Stimulated activated memory B cell treated with anti-CD40 and anti-IgM and Interleukin-4, amounts not matched to agents 10 μg/mL and 1 μg/mL and 100 μg/mL, for 72 hours (primary cell): Measurements from ENCODE around the gene MCAM.

Experiments
- ATAC-seq: fragments of 150-1000 bp; cut with Tn5 transposase; 2 replicates; pipeline ENCODE4 v1.10.0; 2021
- H3K27ac Mint-ChIP-seq: one replicate; pipeline ENCODE4 v1.8.0; 2022; ENCODE audit warnings: mild to moderate bottlenecking, mixed read lengths
- H3K27me3 Mint-ChIP-seq: one replicate; pipeline ENCODE4 v1.8.0; 2022; ENCODE audit warnings: mixed read lengths
- H3K36me3 Mint-ChIP-seq: one replicate; pipeline ENCODE4 v1.8.0; 2022; ENCODE audit warnings: mixed read lengths
- H3K4me1 Mint-ChIP-seq: one replicate; pipeline ENCODE4 v1.8.0; 2022; ENCODE audit warnings: mixed read lengths
- H3K4me3 Mint-ChIP-seq: one replicate; pipeline ENCODE4 v1.8.0; 2022; ENCODE audit warnings: mild to moderate bottlenecking, moderate library complexity, mixed read lengths
- H3K9me3 Mint-ChIP-seq: one replicate; pipeline ENCODE4 v1.8.0; 2022; ENCODE audit warnings: mixed read lengths

MCAM gene

DNA sequence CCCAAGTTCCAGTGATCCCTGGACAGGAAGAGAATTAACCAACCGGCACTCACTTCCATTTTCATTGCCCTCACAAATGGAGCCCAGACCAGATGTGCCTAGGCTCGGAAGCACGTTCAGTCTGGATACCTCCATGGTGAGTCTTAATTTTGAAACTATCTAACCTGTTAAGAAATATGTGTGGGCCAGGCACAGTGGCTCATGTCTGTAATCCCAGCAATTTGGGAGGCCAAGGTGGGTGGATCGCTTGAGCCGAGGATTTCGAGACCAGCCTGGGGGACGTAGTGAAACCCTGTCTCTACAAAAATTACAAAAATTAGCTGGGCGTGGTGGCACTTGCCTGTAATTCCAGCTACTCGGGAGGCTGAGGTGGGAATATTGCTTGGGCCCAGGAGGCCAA, 31.5 kb downstream of the MCAM start:
- peaks cover 5% of the 10 kb centered on the region for H3K4me1 Mint-ChIP-seq
- H3K36me3 Mint-ChIP-seq, result peaks cover 50% of the 10 kb centered on the region
- H3K4me3 Mint-ChIP-seq, result no peak overlapping the region
- H3K27me3 Mint-ChIP-seq, result no peaks in the 10 kb centered on the region
- H3K27ac Mint-ChIP-seq, result no peak overlapping the region
- ATAC-seq, result no peak
- H3K9me3 Mint-ChIP-seq, result no peaks in the 10 kb centered on the region

DNA sequence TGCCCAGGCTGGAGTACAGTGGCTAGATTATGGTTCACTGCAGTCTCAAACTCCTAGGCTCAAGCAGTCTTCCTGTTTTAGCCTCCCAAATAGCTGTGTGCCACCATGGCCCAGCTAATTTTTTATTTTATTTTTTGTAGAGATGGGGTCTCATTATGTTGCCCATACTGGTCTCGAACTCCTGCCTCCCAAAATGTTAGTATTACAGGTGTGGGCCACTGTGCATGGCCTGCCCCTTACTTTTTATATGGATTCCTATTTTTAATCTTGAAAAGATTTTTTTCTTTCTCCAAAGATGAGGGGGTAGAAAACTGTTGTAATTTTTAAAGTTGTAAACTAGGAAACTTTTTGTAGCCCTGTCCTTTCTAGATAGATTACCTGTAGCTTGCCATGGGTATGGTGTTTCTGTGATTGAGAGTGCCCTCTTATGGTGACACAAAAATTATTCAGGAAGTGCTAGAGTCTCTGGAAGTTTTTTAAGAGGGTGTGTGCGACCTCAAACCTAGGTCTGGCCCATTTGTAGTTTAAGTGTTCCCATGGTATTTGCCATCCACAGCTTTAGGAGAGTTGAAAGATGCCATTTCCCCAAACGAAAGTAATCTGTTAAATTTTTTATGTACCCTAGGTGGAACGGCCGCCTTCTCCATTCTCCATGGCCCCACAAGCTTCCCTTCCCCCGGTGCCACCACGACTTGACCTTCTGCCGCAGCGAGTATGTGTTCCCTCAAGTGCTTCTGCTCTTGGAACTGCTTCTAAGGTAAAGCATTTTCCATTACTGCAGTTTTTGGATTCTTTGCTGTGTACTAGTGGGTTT, 32.4 kb downstream of the MCAM start:
- peak; percentile 69 for ATAC-seq
- Mint-ChIP-seq H3K4me1 (peaks cover 5% of the 10 kb centered on the region), H3K36me3 (peaks cover 56% of the 10 kb centered on the region), H3K27me3 (no peaks in the 10 kb centered on the region), H3K9me3 (no peaks in the 10 kb centered on the region), H3K27ac (no peak overlapping the region), H3K4me3 (no peak overlapping the region)

- H3K36me3 Mint-ChIP-seq, result peaks cover 55% of the 10 kb centered on the region
- no peak overlapping the region for H3K27ac Mint-ChIP-seq
- H3K4me1 Mint-ChIP-seq, result peaks cover 5% of the 10 kb centered on the region
- no peak for ATAC-seq
- H3K27me3 Mint-ChIP-seq, result no peaks in the 10 kb centered on the region
- no peaks in the 10 kb centered on the region for H3K9me3 Mint-ChIP-seq
- H3K4me3 Mint-ChIP-seq, result no peak overlapping the region
Observed at GRCh38 chr11:119282495-119282894, 34.4 kb downstream of the MCAM start.

GRCh38 chr11:119277660-119278059, 39.3 kb downstream of the MCAM start:
- no peak overlapping the region for H3K4me3 Mint-ChIP-seq
- H3K27me3 Mint-ChIP-seq, result no peaks in the 10 kb centered on the region
- no peak for ATAC-seq
- no peak overlapping the region for H3K27ac Mint-ChIP-seq
- H3K36me3 Mint-ChIP-seq, result peaks cover 53% of the 10 kb centered on the region
- no peaks in the 10 kb centered on the region for H3K9me3 Mint-ChIP-seq
- no peaks in the 10 kb centered on the region for H3K4me1 Mint-ChIP-seq

- no peak overlapping the region for H3K27ac Mint-ChIP-seq
- peaks cover 36% of the 10 kb centered on the region for H3K36me3 Mint-ChIP-seq
Observed at GRCh38 chr11:119273721-119274120, 43.2 kb downstream of the MCAM start.

GRCh38 chr11:119267645-119268044, 49.3 kb downstream of the MCAM start:
- no peak for ATAC-seq
- Mint-ChIP-seq H3K4me3 (no peak overlapping the region), H3K4me1 (peaks cover 29% of the 10 kb centered on the region), H3K9me3 (no peaks in the 10 kb centered on the region), H3K36me3 (peaks cover 26% of the 10 kb centered on the region), H3K27ac (no peak overlapping the region), H3K27me3 (no peaks in the 10 kb centered on the region)

More at GRCh38 chr11:119273721-119274120, 43.2 kb downstream of the MCAM start:
- Mint-ChIP-seq H3K9me3 (no peaks in the 10 kb centered on the region), H3K4me1 (no peaks in the 10 kb centered on the region), H3K27me3 (no peaks in the 10 kb centered on the region), H3K4me3 (no peak overlapping the region)
- ATAC-seq, result no peak

- Mint-ChIP-seq H3K4me3 (no peak overlapping the region), H3K27me3 (no peaks in the 10 kb centered on the region), H3K4me1 (peaks cover 29% of the 10 kb centered on the region), H3K36me3 (peaks cover 18% of the 10 kb centered on the region), H3K27ac (no peak overlapping the region), H3K9me3 (no peaks in the 10 kb centered on the region)
- no peak for ATAC-seq
Observed at GRCh38 chr11:119266517-119267255, 50.2 kb downstream of the MCAM start.

DNA sequence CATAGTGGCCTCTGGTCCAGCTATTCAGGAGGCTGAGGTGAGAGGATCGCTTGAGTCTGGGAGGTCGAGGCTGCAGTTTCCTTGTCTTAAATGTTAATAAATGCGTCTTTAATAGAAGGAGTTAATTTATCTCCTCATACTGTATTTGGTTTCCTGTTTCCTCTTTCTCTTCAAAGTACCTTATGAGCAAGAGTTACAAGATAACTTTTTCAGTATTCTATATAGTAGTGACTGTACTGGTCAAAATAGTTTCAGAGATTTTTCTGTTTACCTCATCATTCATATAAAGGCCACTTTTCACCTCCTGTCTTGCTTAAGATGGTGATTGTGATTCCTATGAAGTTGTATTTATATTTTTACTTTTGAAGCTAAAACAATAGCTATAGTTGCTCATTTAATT, 50.9 kb downstream of the MCAM start:
- Mint-ChIP-seq H3K9me3 (no peaks in the 10 kb centered on the region), H3K4me1 (peaks cover 29% of the 10 kb centered on the region), H3K4me3 (no peak overlapping the region), H3K27ac (no peak overlapping the region), H3K36me3 (peaks cover 18% of the 10 kb centered on the region), H3K27me3 (no peaks in the 10 kb centered on the region)
- ATAC-seq, result no peak

DNA sequence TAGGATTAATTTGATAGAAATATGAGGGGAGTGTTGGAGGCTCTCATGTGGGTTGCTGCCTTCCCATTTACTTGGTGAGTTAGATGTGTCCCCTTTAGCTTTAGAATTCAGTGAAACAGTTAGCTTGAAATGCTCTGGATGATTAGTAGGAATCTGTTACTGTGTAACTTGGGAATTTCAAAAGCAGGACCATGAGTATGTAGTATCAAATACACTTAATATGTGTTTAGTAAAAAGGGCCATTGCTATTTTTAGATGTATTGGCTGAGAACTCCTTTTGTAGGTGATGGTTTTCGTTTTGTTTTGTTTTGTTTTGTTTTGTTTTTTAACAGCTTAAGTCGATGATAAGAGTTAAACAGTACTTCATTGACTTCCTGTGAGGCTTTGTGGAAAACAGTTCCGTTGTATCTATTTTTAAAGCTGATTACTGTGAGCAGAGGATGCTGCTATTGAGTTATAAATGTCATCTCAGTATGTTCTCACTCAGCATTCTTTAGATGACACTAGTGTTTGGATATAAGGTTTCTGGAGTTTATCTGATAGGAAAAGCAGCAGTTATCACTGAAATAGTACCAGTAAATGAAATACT, 53.5 kb downstream of the MCAM start:
- Mint-ChIP-seq H3K27ac (no peak overlapping the region), H3K4me3 (no peak overlapping the region), H3K4me1 (peaks cover 36% of the 10 kb centered on the region), H3K27me3 (no peaks in the 10 kb centered on the region), H3K36me3 (peaks cover 17% of the 10 kb centered on the region), H3K9me3 (no peaks in the 10 kb centered on the region)
- no peak for ATAC-seq

- no peaks in the 10 kb centered on the region for H3K27me3 Mint-ChIP-seq
- H3K27ac Mint-ChIP-seq, result no peak overlapping the region
- peaks cover 11% of the 10 kb centered on the region for H3K36me3 Mint-ChIP-seq
- H3K9me3 Mint-ChIP-seq, result no peaks in the 10 kb centered on the region
- peaks cover 37% of the 10 kb centered on the region for H3K4me1 Mint-ChIP-seq
- H3K4me3 Mint-ChIP-seq, result no peak overlapping the region
- ATAC-seq, result no peak
Observed at GRCh38 chr11:119262668-119263351, 54.1 kb downstream of the MCAM start.

GRCh38 chr11:119258983-119259382, 57.9 kb downstream of the MCAM start:
- peaks cover 24% of the 10 kb centered on the region for H3K4me1 Mint-ChIP-seq
- no peak overlapping the region for H3K4me3 Mint-ChIP-seq
- H3K27me3 Mint-ChIP-seq, result no peaks in the 10 kb centered on the region
- no peak for ATAC-seq
- H3K36me3 Mint-ChIP-seq, result peaks cover 7% of the 10 kb centered on the region
- H3K9me3 Mint-ChIP-seq, result no peaks in the 10 kb centered on the region
- peak overlapping the region; percentile 51 for H3K27ac Mint-ChIP-seq
